Heart right ventricle (tissue), 16 donors: ENCODE measurements around the gene KRT86. TPM values are rescaled to one million over a fixed set of nuclear protein-coding genes. Genes with fewer than 3 reads are reported as not detected.

Experiments used
- ATAC-seq, 8 donors: fragments of 200-7000 bp; cut with Tn5 transposase; one replicate each; pipeline ENCODE4 v1.9.1; 2020; ENCODE audit warnings: mild to moderate bottlenecking in 8 of 8, moderate library complexity in 8 of 8, moderate number of reproducible peaks in 1 of 8
- DNase-seq, 2 donors: peaks; one replicate each; pipeline ENCODE4 v3.0.0-alpha.2; 2020
- H3K27ac ChIP-seq, 10 donors: fragments of 200-600 bp; sonication (generic) in 2 of 10; one replicate each; pipeline versions ENCODE4 v1.5.0 to v1.8.0; 2020 to 2022; ENCODE audit warnings: mild to moderate bottlenecking in 3 of 10
- H3K27me3 ChIP-seq, 7 donors: fragments of 200-600 bp; one replicate each; pipeline ENCODE4 v1.8.0; 2021 to 2022; ENCODE audit warnings: mild to moderate bottlenecking in 2 of 7
- H3K36me3 ChIP-seq, 9 donors: fragments of 200-600 bp; sonication (generic) in 1 of 9; one replicate each; pipeline versions ENCODE4 v1.5.0 to v1.8.0; 2020 to 2022; ENCODE audit warnings: mild to moderate bottlenecking in 2 of 9
- H3K4me1 ChIP-seq, 9 donors: fragments of 200-600 bp; sonication (generic) in 1 of 9; one replicate each; pipeline versions ENCODE4 v1.5.0 to v1.8.0; 2020 to 2022; ENCODE audit warnings: mild to moderate bottlenecking in 4 of 9
- H3K4me3 ChIP-seq, 10 donors: fragments of 200-600 bp; sonication (generic) in 2 of 10; one replicate each; pipeline versions ENCODE4 v1.5.0 to v1.8.0; 2020 to 2022; ENCODE audit warnings: mild to moderate bottlenecking in 7 of 10, moderate library complexity in 2 of 10
- H3K9me3 ChIP-seq, 11 donors: fragments of 200-600 bp in 10 of 11; sonication (generic) in 2 of 11; one replicate each; pipeline versions ENCODE4 v1.5.0 to v1.8.0; 2013 to 2022; ENCODE audit warnings: mild to moderate bottlenecking in 2 of 11, control low read depth in 1 of 11, moderate library complexity in 1 of 11
- WGBS, 2 donors: extraction: QIAGEN DNeasy Blood & Tissue Kit; methylation state at CpG; one replicate each; pipeline ENCODE4 v1.1.7; 2013; ENCODE audit warnings: inconsistent platforms in 1 of 2; 5-methylcytosine and 5-hydroxymethylcytosine counted together
- intact Hi-C, 10 donors: fragments of 100-400 bp; cut with DNase I; formaldehyde crosslinking; loops; one replicate each; pipeline versions ENCODE4 v1.11.1 to v1.14.2; 2022
- polyA plus RNA-seq, 2 donors: library from polyadenylated mRNA; stranded (reverse); fragments of 200-250 nt; gene quantifications; one replicate each; pipeline ENCODE4 v1.2.3, GENCODE V29; 2013
- total RNA-seq, 10 donors: library from RNA; stranded (reverse); fragmentation: NEBNext Ultra II Directional in 3 of 10; extraction: Animal tissue kit (Norgen Biotek cat#: 25700) in 3 of 10; gene quantifications; one replicate each; pipeline versions ENCODE4 v1.2.1 to v1.2.4, GENCODE V29; 2021 to 2023
- TF ChIP-seq, protein P1 (sequence below), 9 donors: fragments of 200-600 bp; sonication (generic) in 2 of 9; IDR thresholded peaks; one replicate each; pipeline versions ENCODE4 v1.5.0 to v1.8.0; 2021 to 2022; ENCODE audit warnings: antibody characterized with exemption in 9 of 9, mild to moderate bottlenecking in 5 of 9, moderate library complexity in 1 of 9
- donor health status: Arrhythmogenic right ventricular cardiomyopathy.
- donor health status: ischemic (EF 13 %, LVEDD 7.1; RV severe dilation, severe dysfunction).
- donor health status: healthy with polysubstance abuse.
- donor health status: DM: no; HTN: yes; CAD: no.
- donor health status: DM: no; HTN: no; CAD: no.
- donor health status: ischemic (EF 25% LVEDD 6.9; RV normal size, moderate dysfunction).
- donor health status: ischemic (EF 25% LVEDD 5.7; RV mildly dilated, moderate dysfunction).
- donor health status: healthy.
- donor health status: DM: yes; HTN: yes; CAD: no.
- donor health status: Ischemic cardiomyopathy.
- donor health status: ischemic (EF 35%, LVEDD 5.7; RV mildly dilated, moderate dysfunction).
- donor health status: nonischemic (EF 11% LVEDD 7.7; RV severe dilation, severe dysfunction).
- donor health status: DM: yes; HTN: yes; CAD: no.
- donor health status: PGD.
- donor health status: ischemic (EF 29% LVEDD 5.4; RV normal size, mild dysfunction).
- donor health status: nonischemic (EF 23%, LVEDD 6.1; RV moderate dilation, normal function).

Gene KRT86
- total and polyA plus RNA-seq, 12 donors = 0.01 to 0.19 TPM; not detected in 10

DNA sequence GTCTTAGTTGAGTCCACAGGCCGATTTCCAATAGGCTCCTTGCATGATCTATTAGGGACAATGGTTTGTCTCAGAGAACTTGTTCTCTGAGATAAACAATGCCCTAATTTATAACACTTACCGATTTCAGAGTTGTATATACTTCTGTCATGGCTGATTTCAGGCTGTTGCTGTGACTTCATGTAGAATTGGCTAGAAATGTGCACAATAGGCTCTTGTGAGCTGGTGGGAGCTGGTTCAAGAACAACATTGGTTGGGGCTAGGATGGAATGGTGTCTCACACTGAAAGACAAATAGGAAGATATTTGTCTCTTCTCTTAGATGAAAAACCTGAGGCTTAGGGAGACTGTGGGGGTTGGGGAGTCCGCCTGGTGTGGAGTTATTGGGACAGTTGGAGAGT is 6.7 kb upstream of the KRT86 start:
- intact Hi-C loops = no loop called here
- no peak overlapping the region for H3K27ac ChIP-seq
- no peak for ATAC-seq

DNA sequence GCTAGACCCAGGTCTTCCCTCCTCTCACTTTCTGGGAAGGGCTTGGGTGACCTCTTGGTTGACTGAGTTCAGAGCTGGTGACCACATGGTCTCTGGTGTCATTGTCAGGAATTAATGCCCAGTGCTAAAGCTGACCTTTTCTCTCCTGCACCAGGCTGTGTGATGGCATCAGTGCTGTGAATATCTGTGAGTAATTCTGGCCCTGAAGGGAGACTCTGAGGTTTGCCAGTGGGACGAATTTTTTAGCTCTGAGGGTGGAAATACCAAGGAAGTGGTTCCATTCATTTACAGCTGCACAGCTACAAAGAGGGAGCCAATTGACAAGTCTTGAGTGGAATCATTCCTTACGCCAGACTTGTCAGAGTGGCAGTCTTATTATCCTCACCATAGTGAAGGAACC is 6.2 kb upstream of the KRT86 start:
- H3K36me3 ChIP-seq = no peaks in the 10 kb centered on the region
- peaks cover 0 to 29% (median 8%) of the 10 kb centered on the region in 7 donors for H3K27me3 ChIP-seq
- intact Hi-C loops = no loop called here
- ATAC-seq (peak in 1 of 8 donors; percentile 41), DNase-seq (no peak)
- H3K9me3 ChIP-seq = no peaks in the 10 kb centered on the region
- H3K27ac ChIP-seq = no peak overlapping the region
- no peak overlapping the region for H3K4me3 ChIP-seq
- TF ChIP-seq, protein P1, sequence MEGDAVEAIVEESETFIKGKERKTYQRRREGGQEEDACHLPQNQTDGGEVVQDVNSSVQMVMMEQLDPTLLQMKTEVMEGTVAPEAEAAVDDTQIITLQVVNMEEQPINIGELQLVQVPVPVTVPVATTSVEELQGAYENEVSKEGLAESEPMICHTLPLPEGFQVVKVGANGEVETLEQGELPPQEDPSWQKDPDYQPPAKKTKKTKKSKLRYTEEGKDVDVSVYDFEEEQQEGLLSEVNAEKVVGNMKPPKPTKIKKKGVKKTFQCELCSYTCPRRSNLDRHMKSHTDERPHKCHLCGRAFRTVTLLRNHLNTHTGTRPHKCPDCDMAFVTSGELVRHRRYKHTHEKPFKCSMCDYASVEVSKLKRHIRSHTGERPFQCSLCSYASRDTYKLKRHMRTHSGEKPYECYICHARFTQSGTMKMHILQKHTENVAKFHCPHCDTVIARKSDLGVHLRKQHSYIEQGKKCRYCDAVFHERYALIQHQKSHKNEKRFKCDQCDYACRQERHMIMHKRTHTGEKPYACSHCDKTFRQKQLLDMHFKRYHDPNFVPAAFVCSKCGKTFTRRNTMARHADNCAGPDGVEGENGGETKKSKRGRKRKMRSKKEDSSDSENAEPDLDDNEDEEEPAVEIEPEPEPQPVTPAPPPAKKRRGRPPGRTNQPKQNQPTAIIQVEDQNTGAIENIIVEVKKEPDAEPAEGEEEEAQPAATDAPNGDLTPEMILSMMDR (IDR thresholded peaks at IDR 0.05) = no peak
- H3K4me1 ChIP-seq = no peaks in the 10 kb centered on the region
- 71 to 73% methylated on average over 2 of the region's 2 CpGs for WGBS, 2 donors

More for the DNA sequence above, 6.7 kb upstream of the KRT86 start:
- no peaks in the 10 kb centered on the region for H3K4me1 ChIP-seq
- no peak for DNase-seq
- H3K27me3 ChIP-seq = peaks cover 0 to 31% (median 8%) of the 10 kb centered on the region in 7 donors
- H3K36me3 ChIP-seq = no peaks in the 10 kb centered on the region
- 85 to 91% methylated on average over 3 of the region's 3 CpGs for WGBS, 2 donors
- H3K4me3 ChIP-seq = no peak overlapping the region
- TF ChIP-seq, protein P1 (IDR thresholded peaks at IDR 0.05) = no peak
- no peaks in the 10 kb centered on the region for H3K9me3 ChIP-seq

DNA sequence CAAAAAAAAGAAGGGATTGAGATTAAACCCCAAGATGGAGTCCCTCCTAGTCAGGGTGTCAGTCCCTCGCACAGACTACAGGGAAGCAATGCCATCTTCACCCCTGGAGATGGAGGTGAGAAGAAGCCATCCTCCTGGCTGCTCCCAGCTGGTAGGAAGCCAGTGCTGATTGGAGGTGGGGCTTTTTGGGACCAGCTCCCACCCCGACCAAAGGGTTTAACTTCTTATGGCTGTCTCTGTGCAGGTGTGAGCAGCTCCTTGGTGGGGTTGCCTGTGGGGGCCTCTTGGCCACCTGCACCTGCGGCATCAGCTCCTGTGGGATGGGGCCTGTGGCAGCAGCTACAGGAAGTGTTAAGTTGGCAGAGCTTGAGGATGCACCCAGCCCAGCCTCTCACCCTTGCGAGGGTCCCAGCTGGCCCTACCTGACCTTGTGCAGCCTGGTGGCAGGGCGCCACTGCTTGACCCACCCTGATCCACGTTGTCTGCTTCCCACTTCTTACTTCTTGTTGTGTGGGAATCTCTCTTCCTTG is 3.8 kb upstream of the KRT86 start:
- WGBS, 2 donors = 72 to 84% methylated on average over 6 of the region's 6 CpGs
- intact Hi-C loops = loop anchor here in 1 of 10 donors (10.0 kb wide), 1 partner anchor 56 kb away; no protein-coding TSS in a partner anchor
- H3K4me1 ChIP-seq = no peaks in the 10 kb centered on the region
- TF ChIP-seq, protein P1 (IDR thresholded peaks at IDR 0.05) = no peak
- H3K4me3 ChIP-seq = no peak overlapping the region
- peaks cover 0 to 46% (median 18%) of the 10 kb centered on the region in 7 donors for H3K27me3 ChIP-seq
- ATAC-seq = no peak
- H3K36me3 ChIP-seq = no peaks in the 10 kb centered on the region
- no peak for DNase-seq
- no peaks in the 10 kb centered on the region for H3K9me3 ChIP-seq
- no peak overlapping the region for H3K27ac ChIP-seq

DNA sequence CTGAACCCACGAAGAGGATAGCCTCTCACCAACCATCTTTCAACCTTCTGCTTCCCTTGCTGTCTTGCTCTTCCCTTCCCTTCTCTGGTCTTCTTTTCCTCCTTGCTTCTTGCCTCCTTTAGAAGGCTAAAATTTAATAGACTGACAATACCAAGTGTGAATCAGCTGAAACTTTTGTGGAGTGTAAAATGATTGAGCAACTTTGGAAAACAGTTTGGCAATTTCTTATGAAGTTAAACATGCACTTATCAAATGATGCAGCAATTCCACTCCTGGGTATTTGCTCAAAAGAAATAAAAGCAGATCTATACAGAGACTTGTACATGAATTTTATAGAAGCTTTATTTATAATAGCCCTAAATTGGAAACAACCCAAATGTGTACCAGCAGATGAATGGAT is 3.3 kb upstream of the KRT86 start:
- Histone ChIP-seq H3K27ac (no peak overlapping the region), H3K4me1 (no peaks in the 10 kb centered on the region), H3K9me3 (no peaks in the 10 kb centered on the region), H3K36me3 (no peaks in the 10 kb centered on the region), H3K27me3 (peaks cover 0 to 51% (median 18%) of the 10 kb centered on the region in 7 donors), H3K4me3 (no peak overlapping the region)
- TF ChIP-seq, protein P1 (IDR thresholded peaks at IDR 0.05) = no peak
- DNase-seq (no peak), ATAC-seq (no peak)
- WGBS, 2 donors = 67 to 83% methylated on average over 1 of the region's 1 CpG
- intact Hi-C loops = loop anchor here in 1 of 10 donors (10.0 kb wide), 1 partner anchor 56 kb away; no protein-coding TSS in a partner anchor
